Measurements from ENCODE around the gene MTSS2. TPM values are rescaled to one million over a fixed set of nuclear protein-coding genes. Genes with fewer than 3 reads are reported as not detected.
"Not testable (repeated sequence)": the region's sequence is repeated elsewhere in the genome, so short reads cannot be mapped to it uniquely, and the experiment has no call there.

Gene MTSS2
- total RNA-seq, 1 donor from 2014 or later: 38.3 TPM

DNA sequence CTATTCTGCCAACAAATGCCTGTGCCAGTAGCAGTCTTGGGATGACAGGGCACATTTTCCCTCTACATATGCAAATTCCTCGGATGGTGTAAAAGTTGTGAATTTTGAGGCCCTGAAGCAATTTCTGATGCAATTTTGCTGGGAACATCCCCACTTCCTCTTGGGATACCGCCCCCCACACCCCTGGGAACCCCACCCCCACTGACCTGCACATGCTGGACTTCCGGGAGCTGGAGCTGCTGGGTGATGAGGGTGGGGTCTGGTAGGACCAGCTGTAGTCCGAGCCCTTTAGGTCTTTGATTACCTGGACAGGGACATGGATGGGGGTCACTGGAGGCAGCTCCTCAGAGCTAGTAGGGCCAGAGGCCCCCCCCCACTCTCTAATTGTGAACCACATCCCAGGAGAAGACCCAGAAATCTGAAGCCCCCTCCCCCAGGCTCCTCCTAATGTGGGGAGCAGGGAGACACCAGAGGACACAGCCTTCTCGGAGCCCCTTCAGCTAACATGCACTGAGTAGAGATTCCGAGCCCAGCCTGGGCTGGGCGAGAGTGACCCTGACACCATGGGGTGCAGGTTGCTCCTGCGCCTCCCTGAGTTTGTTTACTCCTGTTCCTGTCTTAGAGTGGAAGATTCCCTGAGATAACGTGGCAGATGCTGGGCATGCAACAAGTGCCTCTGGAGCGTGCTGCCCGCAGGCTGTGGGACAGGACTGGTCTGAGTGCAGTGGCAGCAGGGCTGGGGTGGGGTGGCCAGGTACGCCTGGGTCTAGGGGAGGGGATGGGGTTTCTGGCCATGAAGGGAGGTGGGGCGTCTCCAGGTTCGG lies 9.0 kb downstream of the MTSS2 start:
- no peaks in the 10 kb centered on the region for H3K9me3 Mint-ChIP-seq (ENCODE audit: unreplicated experiment)
- Histone ChIP-seq H3K9me3 (ENCODE audit: insufficient read depth, low read depth, low read length) (no peaks in the 10 kb centered on the region), H2AFZ (ENCODE audit: low read depth, low read length) (no peak overlapping the region), H3K9ac (ENCODE audit: low read length) (no peak overlapping the region), H3K36me3 (ENCODE audit: insufficient read depth, low read length) (peaks cover 8% of the 10 kb centered on the region), H3K79me2 (ENCODE audit: insufficient read depth, low read length) (peaks cover 23% of the 10 kb centered on the region), H3K4me1 (ENCODE audit: insufficient read depth, low read length) (no peaks in the 10 kb centered on the region), H4K20me1 (ENCODE audit: insufficient read depth, low read length) (peaks cover 23% of the 10 kb centered on the region), H3K27me3 (ENCODE audit: insufficient read depth, low read length) (no peaks in the 10 kb centered on the region), H3K4me3 (ENCODE audit: insufficient read depth, low read depth, low read length) (no peak overlapping the region), H3K4me2 (ENCODE audit: low read length) (no peak overlapping the region), H3K27ac (ENCODE audit: low read depth, low read length) (no peak overlapping the region)
- peaks cover 18% of the 10 kb centered on the region for H3K36me3 Mint-ChIP-seq (ENCODE audit: low read depth, unreplicated experiment)
- H3K4me1 Mint-ChIP-seq (ENCODE audit: low read depth, unreplicated experiment): no peaks in the 10 kb centered on the region
- DNase-seq (ENCODE audit: low read depth): no peak
- no peak overlapping the region for H3K27ac Mint-ChIP-seq (ENCODE audit: unreplicated experiment)
- TF ChIP-seq EZH2 (IDR thresholded peaks at IDR 0.05; ENCODE audit: insufficient read depth, low read length): no peak
- TF ChIP-seq, protein P1, sequence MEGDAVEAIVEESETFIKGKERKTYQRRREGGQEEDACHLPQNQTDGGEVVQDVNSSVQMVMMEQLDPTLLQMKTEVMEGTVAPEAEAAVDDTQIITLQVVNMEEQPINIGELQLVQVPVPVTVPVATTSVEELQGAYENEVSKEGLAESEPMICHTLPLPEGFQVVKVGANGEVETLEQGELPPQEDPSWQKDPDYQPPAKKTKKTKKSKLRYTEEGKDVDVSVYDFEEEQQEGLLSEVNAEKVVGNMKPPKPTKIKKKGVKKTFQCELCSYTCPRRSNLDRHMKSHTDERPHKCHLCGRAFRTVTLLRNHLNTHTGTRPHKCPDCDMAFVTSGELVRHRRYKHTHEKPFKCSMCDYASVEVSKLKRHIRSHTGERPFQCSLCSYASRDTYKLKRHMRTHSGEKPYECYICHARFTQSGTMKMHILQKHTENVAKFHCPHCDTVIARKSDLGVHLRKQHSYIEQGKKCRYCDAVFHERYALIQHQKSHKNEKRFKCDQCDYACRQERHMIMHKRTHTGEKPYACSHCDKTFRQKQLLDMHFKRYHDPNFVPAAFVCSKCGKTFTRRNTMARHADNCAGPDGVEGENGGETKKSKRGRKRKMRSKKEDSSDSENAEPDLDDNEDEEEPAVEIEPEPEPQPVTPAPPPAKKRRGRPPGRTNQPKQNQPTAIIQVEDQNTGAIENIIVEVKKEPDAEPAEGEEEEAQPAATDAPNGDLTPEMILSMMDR (IDR thresholded peaks at IDR 0.05; ENCODE audit: insufficient read depth, low read depth, low read length): no peak
- H3K27me3 Mint-ChIP-seq (ENCODE audit: low read depth, unreplicated experiment): no peaks in the 10 kb centered on the region
- no peak for FAIRE-seq
- H3K4me3 Mint-ChIP-seq (ENCODE audit: unreplicated experiment): no peak overlapping the region

DNA sequence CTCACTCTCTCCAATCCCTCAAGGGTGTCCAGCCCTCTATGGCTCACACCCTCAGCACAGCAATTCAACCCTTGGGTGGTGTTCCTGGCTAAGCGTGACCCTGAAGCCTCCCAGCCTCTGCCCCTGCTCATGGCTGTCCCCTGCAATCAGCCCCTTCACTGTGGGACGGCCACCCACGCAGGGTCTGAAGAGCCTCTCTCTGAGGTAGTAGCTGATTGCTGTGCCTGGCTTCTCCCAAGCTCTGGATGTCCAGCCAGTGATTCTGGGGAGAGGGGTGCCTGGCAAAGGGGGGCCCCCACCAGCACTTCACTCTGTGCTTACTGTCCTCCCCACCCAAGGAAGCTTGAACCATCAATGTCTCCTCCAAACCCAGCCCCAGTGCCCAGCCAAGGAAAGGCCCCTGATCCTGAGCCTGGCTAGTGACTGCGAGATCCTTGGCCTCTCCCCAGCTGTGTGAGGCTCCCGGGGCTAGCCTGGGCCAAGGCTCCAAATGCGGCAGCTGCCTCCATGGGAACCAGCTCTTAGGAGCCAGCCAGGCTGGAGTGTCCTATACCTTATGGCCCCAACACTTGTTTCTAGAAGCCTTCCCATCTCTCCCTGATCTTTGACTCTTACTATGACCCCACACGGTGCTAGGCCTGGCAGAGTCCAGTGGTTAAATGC lies 9.9 kb downstream of the MTSS2 start:
- Mint-ChIP-seq H3K4me1 (ENCODE audit: low read depth, unreplicated experiment) (no peaks in the 10 kb centered on the region), H3K27ac (ENCODE audit: unreplicated experiment) (no peak overlapping the region), H3K27me3 (ENCODE audit: low read depth, unreplicated experiment) (no peaks in the 10 kb centered on the region), H3K4me3 (ENCODE audit: unreplicated experiment) (no peak overlapping the region), H3K36me3 (ENCODE audit: low read depth, unreplicated experiment) (peaks cover 19% of the 10 kb centered on the region), H3K9me3 (ENCODE audit: unreplicated experiment) (no peaks in the 10 kb centered on the region)
- no peak overlapping the region for H3K9ac ChIP-seq (ENCODE audit: low read length)
- H3K36me3 ChIP-seq (ENCODE audit: insufficient read depth, low read length): peaks cover 12% of the 10 kb centered on the region
- TF ChIP-seq EZH2 (IDR thresholded peaks at IDR 0.05; ENCODE audit: insufficient read depth, low read length): no peak
- FAIRE-seq (no peak), DNase-seq (ENCODE audit: low read depth) (no peak)
- H3K4me3 ChIP-seq (ENCODE audit: insufficient read depth, low read depth, low read length): no peak overlapping the region
- no peaks in the 10 kb centered on the region for H3K27me3 ChIP-seq (ENCODE audit: insufficient read depth, low read length)
- no peak overlapping the region for H2AFZ ChIP-seq (ENCODE audit: low read depth, low read length)
- peaks cover 14% of the 10 kb centered on the region for H3K79me2 ChIP-seq (ENCODE audit: insufficient read depth, low read length)
- H3K27ac ChIP-seq (ENCODE audit: low read depth, low read length): no peak overlapping the region
- no peaks in the 10 kb centered on the region for H3K4me1 ChIP-seq (ENCODE audit: insufficient read depth, low read length)
- no peaks in the 10 kb centered on the region for H3K9me3 ChIP-seq (ENCODE audit: insufficient read depth, low read depth, low read length)
- H4K20me1 ChIP-seq (ENCODE audit: insufficient read depth, low read length): peaks cover 14% of the 10 kb centered on the region
- H3K4me2 ChIP-seq (ENCODE audit: low read length): no peak overlapping the region

DNA sequence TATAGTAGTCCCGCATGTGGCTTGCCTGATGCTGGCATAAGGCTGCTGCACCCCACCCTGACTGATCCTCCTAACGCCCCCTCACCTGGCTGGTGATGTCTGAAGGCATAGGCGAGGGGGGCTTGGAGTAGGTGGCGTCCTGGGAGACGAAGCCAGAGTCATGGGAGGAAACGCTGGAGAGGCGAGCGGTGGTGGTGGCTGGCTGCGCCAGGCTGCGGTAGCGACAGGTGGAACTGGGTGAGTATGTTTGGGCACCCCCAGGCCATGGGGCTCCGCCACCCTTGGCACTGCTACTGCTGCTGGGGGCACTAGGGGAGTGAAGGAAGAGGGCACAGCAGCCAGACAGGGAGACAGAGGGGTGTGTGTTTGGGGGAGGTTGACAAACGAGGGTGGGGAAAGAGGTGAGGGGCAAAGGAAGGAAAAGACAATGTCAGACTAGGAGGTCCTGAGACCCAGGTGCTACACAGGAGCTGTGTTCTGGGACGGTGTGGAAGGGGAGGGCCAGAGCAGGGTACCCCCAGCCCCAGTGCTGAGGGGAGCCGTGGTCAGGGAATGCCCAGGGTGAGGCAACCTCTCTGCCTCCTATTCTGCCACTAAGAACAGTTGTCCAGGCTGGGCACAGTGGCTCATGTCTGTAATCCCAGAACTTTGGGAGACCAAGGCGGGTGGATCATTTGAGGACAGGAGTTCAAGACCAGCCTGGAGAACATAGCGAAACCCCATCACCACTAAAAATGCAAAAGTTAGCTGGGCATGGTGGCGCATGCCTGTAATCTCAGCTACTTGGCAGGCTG lies 11.4 kb downstream of the MTSS2 start:
- Mint-ChIP-seq H3K36me3 (ENCODE audit: low read depth, unreplicated experiment) (peaks cover 31% of the 10 kb centered on the region), H3K4me1 (ENCODE audit: low read depth, unreplicated experiment) (no peaks in the 10 kb centered on the region), H3K4me3 (ENCODE audit: unreplicated experiment) (no peak overlapping the region), H3K9me3 (ENCODE audit: unreplicated experiment) (no peaks in the 10 kb centered on the region), H3K27ac (ENCODE audit: unreplicated experiment) (no peak overlapping the region), H3K27me3 (ENCODE audit: low read depth, unreplicated experiment) (no peaks in the 10 kb centered on the region)
- Histone ChIP-seq H3K4me2 (ENCODE audit: low read length) (no peak overlapping the region), H3K9me3 (ENCODE audit: insufficient read depth, low read depth, low read length) (no peaks in the 10 kb centered on the region), H3K36me3 (ENCODE audit: insufficient read depth, low read length) (peaks cover 17% of the 10 kb centered on the region), H3K4me3 (ENCODE audit: insufficient read depth, low read depth, low read length) (no peak overlapping the region), H3K79me2 (ENCODE audit: insufficient read depth, low read length) (peaks cover 5% of the 10 kb centered on the region), H3K27ac (ENCODE audit: low read depth, low read length) (no peak overlapping the region), H4K20me1 (ENCODE audit: insufficient read depth, low read length) (peaks cover 5% of the 10 kb centered on the region), H3K27me3 (ENCODE audit: insufficient read depth, low read length) (no peaks in the 10 kb centered on the region), H2AFZ (ENCODE audit: low read depth, low read length) (no peak overlapping the region), H3K4me1 (ENCODE audit: insufficient read depth, low read length) (no peaks in the 10 kb centered on the region), H3K9ac (ENCODE audit: low read length) (no peak overlapping the region)
- no peak for DNase-seq (ENCODE audit: low read depth)
- no peak for TF ChIP-seq EZH2 (IDR thresholded peaks at IDR 0.05; ENCODE audit: insufficient read depth, low read length)
- FAIRE-seq: no peak

DNA sequence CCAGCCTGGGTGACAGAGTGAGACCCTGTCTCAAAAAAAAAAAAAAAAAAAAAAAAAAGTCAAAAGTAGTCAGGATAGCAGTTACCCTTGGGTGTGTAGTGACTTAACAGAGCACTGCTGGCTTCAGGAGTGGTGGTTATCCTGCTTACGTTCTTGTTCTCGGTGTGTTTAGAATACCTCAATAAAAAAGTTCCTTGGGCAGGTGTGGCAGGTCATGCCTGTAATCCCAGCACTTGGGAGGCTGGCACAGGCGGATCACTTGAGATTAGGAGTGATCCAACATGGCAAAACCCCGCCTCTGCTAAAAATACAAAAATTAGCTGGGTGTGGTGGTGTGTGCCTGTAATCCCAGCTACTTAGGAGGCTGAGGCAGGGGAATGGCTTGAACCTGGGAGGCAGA lies 14.9 kb downstream of the MTSS2 start:
- peaks cover 38% of the 10 kb centered on the region for H3K36me3 Mint-ChIP-seq (ENCODE audit: low read depth, unreplicated experiment)
- H3K27me3 Mint-ChIP-seq (ENCODE audit: low read depth, unreplicated experiment): not testable (repeated sequence)

More for the DNA sequence above, 14.9 kb downstream of the MTSS2 start:
- not testable (repeated sequence) for H3K9me3 ChIP-seq (ENCODE audit: insufficient read depth, low read depth, low read length); H3K4me1 Mint-ChIP-seq (ENCODE audit: low read depth, unreplicated experiment); H3K4me1 ChIP-seq (ENCODE audit: insufficient read depth, low read length); H4K20me1 ChIP-seq (ENCODE audit: insufficient read depth, low read length); H3K9ac ChIP-seq (ENCODE audit: low read length); H3K27me3 ChIP-seq (ENCODE audit: insufficient read depth, low read length); H3K4me3 ChIP-seq (ENCODE audit: insufficient read depth, low read depth, low read length); DNase-seq (ENCODE audit: low read depth); H3K27ac ChIP-seq (ENCODE audit: low read depth, low read length); FAIRE-seq; H3K27ac Mint-ChIP-seq (ENCODE audit: unreplicated experiment); H3K9me3 Mint-ChIP-seq (ENCODE audit: unreplicated experiment); H2AFZ ChIP-seq (ENCODE audit: low read depth, low read length); H3K79me2 ChIP-seq (ENCODE audit: insufficient read depth, low read length); H3K4me2 ChIP-seq (ENCODE audit: low read length); H3K4me3 Mint-ChIP-seq (ENCODE audit: unreplicated experiment)
- H3K36me3 ChIP-seq (ENCODE audit: insufficient read depth, low read length): peaks cover 16% of the 10 kb centered on the region
